ENCODE results near the gene CD34. TPM values are rescaled to one million over a fixed set of nuclear protein-coding genes. Genes with fewer than 3 reads are reported as not detected.

CD34 gene
- total RNA-seq, 4 donors from 2014 or later: 11.1 to 31.1 (median 17.1) TPM

GRCh38 chr1:207894704-207895103, 16.2 kb downstream of the CD34 start:
- H3K4me3 ChIP-seq: no peak overlapping the region
- H3K27me3 ChIP-seq: no peaks in the 10 kb centered on the region
- H3K27ac ChIP-seq: no peak overlapping the region
- H3K9me3 ChIP-seq: no peaks in the 10 kb centered on the region
- DNase-seq (ENCODE audit: low spot score in 2 of 2): no peak
- WGBS: 98% methylated on average over 2 of the region's 2 CpGs
- TF ChIP-seq, protein P1, sequence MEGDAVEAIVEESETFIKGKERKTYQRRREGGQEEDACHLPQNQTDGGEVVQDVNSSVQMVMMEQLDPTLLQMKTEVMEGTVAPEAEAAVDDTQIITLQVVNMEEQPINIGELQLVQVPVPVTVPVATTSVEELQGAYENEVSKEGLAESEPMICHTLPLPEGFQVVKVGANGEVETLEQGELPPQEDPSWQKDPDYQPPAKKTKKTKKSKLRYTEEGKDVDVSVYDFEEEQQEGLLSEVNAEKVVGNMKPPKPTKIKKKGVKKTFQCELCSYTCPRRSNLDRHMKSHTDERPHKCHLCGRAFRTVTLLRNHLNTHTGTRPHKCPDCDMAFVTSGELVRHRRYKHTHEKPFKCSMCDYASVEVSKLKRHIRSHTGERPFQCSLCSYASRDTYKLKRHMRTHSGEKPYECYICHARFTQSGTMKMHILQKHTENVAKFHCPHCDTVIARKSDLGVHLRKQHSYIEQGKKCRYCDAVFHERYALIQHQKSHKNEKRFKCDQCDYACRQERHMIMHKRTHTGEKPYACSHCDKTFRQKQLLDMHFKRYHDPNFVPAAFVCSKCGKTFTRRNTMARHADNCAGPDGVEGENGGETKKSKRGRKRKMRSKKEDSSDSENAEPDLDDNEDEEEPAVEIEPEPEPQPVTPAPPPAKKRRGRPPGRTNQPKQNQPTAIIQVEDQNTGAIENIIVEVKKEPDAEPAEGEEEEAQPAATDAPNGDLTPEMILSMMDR (IDR thresholded peaks at IDR 0.05): no peak
- no peak for TF ChIP-seq POLR2A (IDR thresholded peaks at IDR 0.05)
- no peak for TF ChIP-seq EP300 (IDR thresholded peaks at IDR 0.05)
- no peak for TF ChIP-seq POLR2AphosphoS5 (IDR thresholded peaks at IDR 0.05)
- H3K4me1 ChIP-seq: peaks cover 38% of the 10 kb centered on the region
- H3K36me3 ChIP-seq: no peaks in the 10 kb centered on the region

GRCh38 chr1:207893737-207894582, 17.0 kb downstream of the CD34 start:
- H3K27me3 ChIP-seq: no peaks in the 10 kb centered on the region
- H3K36me3 ChIP-seq: no peaks in the 10 kb centered on the region
- no peaks in the 10 kb centered on the region for H3K9me3 ChIP-seq
- TF ChIP-seq EP300 (IDR thresholded peaks at IDR 0.05) (no peak), POLR2A (IDR thresholded peaks at IDR 0.05) (no peak), POLR2AphosphoS5 (IDR thresholded peaks at IDR 0.05) (no peak)
- TF ChIP-seq, protein P1 (IDR thresholded peaks at IDR 0.05): no peak
- whole genome bisulfite sequencing: 68% methylated on average over 6 of the region's 6 CpGs
- no peak for DNase-seq (ENCODE audit: low spot score in 2 of 2)
- no peak overlapping the region for H3K27ac ChIP-seq
- H3K4me3 ChIP-seq: no peak overlapping the region
- H3K4me1 ChIP-seq: peaks cover 45% of the 10 kb centered on the region

DNA sequence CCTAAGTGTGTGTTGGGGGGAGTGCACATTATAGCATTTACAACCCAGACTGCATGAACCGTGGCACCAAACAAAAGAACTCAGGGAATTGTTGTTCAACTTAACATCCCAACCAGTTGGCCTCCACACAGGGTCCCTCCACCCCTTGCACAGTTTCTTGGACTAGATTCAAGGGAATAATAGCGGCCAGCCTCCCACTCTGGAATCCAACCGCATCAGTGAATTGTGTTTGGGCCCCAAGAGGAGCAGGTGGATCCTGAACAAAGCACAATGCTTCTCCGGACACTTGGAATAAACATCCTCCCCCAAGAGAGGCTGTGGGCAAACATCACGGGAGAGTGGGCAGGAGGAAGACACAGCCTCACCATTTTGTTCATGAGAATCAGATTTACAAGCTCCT, 18.2 kb downstream of the CD34 start:
- DNase-seq (ENCODE audit: low spot score in 2 of 2): no peak
- TF ChIP-seq POLR2AphosphoS5 (IDR thresholded peaks at IDR 0.05) (no peak), POLR2A (IDR thresholded peaks at IDR 0.05) (no peak), EP300 (IDR thresholded peaks at IDR 0.05) (no peak)
- TF ChIP-seq, protein P1 (IDR thresholded peaks at IDR 0.05): no peak
- H3K4me3 ChIP-seq: no peak overlapping the region
- no peak overlapping the region for H3K27ac ChIP-seq
- no peaks in the 10 kb centered on the region for H3K9me3 ChIP-seq
- peaks cover 51% of the 10 kb centered on the region for H3K4me1 ChIP-seq
- WGBS: 63% methylated on average over 5 of the region's 5 CpGs
- H3K36me3 ChIP-seq: no peaks in the 10 kb centered on the region
- H3K27me3 ChIP-seq: no peaks in the 10 kb centered on the region

GRCh38 chr1:207891148-207891547, 19.8 kb downstream of the CD34 start:
- Histone ChIP-seq H3K27ac (peak overlapping the region; percentile 79), H3K27me3 (no peaks in the 10 kb centered on the region), H3K36me3 (peaks cover 5% of the 10 kb centered on the region), H3K4me3 (no peak overlapping the region), H3K9me3 (no peaks in the 10 kb centered on the region), H3K4me1 (peaks cover 49% of the 10 kb centered on the region)
- DNase-seq (ENCODE audit: low spot score in 2 of 2): no peak
- WGBS: 76% methylated on average over 6 of the region's 6 CpGs
- TF ChIP-seq POLR2AphosphoS5 (IDR thresholded peaks at IDR 0.05) (no peak), POLR2A (IDR thresholded peaks at IDR 0.05) (no peak), EP300 (IDR thresholded peaks at IDR 0.05) (no peak)
- TF ChIP-seq, protein P1 (IDR thresholded peaks at IDR 0.05): no peak

DNA sequence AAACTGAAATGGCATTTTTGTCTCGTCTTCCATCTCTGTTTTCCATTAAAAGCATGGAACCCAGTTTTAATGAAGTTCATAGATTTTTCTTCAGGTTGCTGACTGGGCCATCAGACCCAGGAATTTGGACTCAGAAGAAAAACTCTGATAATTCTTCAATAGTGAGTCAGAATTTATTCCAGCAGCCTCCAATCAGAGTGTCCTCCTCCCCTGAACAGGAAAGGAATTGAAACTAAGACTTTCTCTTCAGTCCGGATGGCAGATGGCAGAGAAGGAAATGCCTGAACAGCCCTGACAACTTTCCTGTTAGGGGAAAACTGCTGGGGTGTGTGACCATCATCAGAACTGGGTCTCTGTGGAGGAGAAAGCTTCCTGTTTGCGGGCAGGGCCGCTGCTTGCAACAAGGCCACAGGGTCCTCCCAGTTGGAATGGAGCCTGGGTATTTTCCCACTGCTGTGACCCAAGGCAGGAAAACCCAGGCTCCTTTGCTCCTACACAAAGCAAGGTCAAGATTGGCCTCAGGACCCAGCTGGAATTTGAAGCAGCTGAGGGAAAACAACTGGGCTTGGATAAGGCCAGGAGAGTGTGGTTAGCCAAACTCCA, 20.7 kb downstream of the CD34 start:
- 30% methylated on average over 2 of the region's 4 CpGs for WGBS
- peak; percentile 85 to 86 for DNase-seq (ENCODE audit: low spot score in 2 of 2)
- Histone ChIP-seq H3K27me3 (no peaks in the 10 kb centered on the region), H3K9me3 (no peaks in the 10 kb centered on the region), H3K36me3 (peaks cover 5% of the 10 kb centered on the region), H3K4me1 (peaks cover 55% of the 10 kb centered on the region), H3K27ac (peak overlapping the region; percentile 79), H3K4me3 (no peak overlapping the region)
- TF ChIP-seq POLR2A (IDR thresholded peaks at IDR 0.05) (no peak), EP300 (IDR thresholded peaks at IDR 0.05) (no peak), POLR2AphosphoS5 (IDR thresholded peaks at IDR 0.05) (peak in 1 of 3 donors; percentile 56)
- TF ChIP-seq, protein P1 (IDR thresholded peaks at IDR 0.05): no peak
